Upper lobe of right lung (tissue), 1 donor: ENCODE data around the gene SLC39A2. TPM values are rescaled to one million over a fixed set of nuclear protein-coding genes. Genes with fewer than 3 reads are reported as not detected.
A peak's percentile ranks its signal among the peaks of the same experiment; 100 is the strongest.
"Not testable (repeated sequence)": the region's sequence is repeated elsewhere in the genome, so short reads cannot be mapped to it uniquely, and the experiment has no call there.

Experiments
- ATAC-seq: fragments of 200-7000 bp; cut with Tn5 transposase; one replicate; pipeline ENCODE4 v1.9.1; 2020; ENCODE audit warnings: mild to moderate bottlenecking, moderate library complexity
- DNase-seq: peaks from one replicate; pipeline ENCODE4 v3.0.0-alpha.2; 2020
- H3K27ac ChIP-seq: fragments of 200-600 bp; one replicate; pipeline ENCODE4 v1.8.0; 2022
- H3K27me3 ChIP-seq: fragments of 200-600 bp; one replicate; pipeline ENCODE4 v1.8.0; 2022; ENCODE audit warnings: mild to moderate bottlenecking
- H3K36me3 ChIP-seq: fragments of 200-600 bp; one replicate; pipeline ENCODE4 v1.8.0; 2022
- H3K4me1 ChIP-seq: fragments of 200-600 bp; one replicate; pipeline ENCODE4 v1.8.0; 2022
- H3K4me3 ChIP-seq: fragments of 200-600 bp; one replicate; pipeline ENCODE4 v1.8.0; 2022; ENCODE audit warnings: mild to moderate bottlenecking
- H3K9me3 ChIP-seq: fragments of 200-600 bp; one replicate; pipeline ENCODE4 v1.8.0; 2022
- intact Hi-C: fragments of 100-400 bp; cut with DNase I; formaldehyde crosslinking; loops from one replicate; pipeline ENCODE4 v1.11.0; 2022
- total RNA-seq: library from RNA; stranded (reverse); fragmentation: NEBNext Ultra II Directional; extraction: Animal tissue kit (Norgen Biotek cat#: 25700); gene quantifications from one replicate; pipeline ENCODE4 v1.2.1, GENCODE V29; 2021
- TF ChIP-seq, protein P1 (sequence below): fragments of 200-600 bp; IDR thresholded peaks from one replicate; pipeline ENCODE4 v1.8.0; 2022; ENCODE audit warnings: antibody characterized with exemption
- donor health status: DM: no; HTN: yes; CAD: no; lungs with severe emphysema.

The SLC39A2 gene
- total RNA-seq, 1 donor from 2014 or later: not detected

GRCh38 chr14:21039585-21040369 is 40.7 kb downstream of the SLC39A2 start:
- Histone ChIP-seq H3K27me3 (no peaks in the 10 kb centered on the region), H3K27ac (peak overlapping the region; percentile 64), H3K9me3 (no peaks in the 10 kb centered on the region), H3K4me1 (peaks cover 30% of the 10 kb centered on the region), H3K4me3 (no peak overlapping the region), H3K36me3 (no peaks in the 10 kb centered on the region)
- DNase-seq: no peak
- TF ChIP-seq, protein P1, sequence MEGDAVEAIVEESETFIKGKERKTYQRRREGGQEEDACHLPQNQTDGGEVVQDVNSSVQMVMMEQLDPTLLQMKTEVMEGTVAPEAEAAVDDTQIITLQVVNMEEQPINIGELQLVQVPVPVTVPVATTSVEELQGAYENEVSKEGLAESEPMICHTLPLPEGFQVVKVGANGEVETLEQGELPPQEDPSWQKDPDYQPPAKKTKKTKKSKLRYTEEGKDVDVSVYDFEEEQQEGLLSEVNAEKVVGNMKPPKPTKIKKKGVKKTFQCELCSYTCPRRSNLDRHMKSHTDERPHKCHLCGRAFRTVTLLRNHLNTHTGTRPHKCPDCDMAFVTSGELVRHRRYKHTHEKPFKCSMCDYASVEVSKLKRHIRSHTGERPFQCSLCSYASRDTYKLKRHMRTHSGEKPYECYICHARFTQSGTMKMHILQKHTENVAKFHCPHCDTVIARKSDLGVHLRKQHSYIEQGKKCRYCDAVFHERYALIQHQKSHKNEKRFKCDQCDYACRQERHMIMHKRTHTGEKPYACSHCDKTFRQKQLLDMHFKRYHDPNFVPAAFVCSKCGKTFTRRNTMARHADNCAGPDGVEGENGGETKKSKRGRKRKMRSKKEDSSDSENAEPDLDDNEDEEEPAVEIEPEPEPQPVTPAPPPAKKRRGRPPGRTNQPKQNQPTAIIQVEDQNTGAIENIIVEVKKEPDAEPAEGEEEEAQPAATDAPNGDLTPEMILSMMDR: peak; percentile 69
- intact Hi-C loops: no loop called here
- ATAC-seq: peak; percentile 58

DNA sequence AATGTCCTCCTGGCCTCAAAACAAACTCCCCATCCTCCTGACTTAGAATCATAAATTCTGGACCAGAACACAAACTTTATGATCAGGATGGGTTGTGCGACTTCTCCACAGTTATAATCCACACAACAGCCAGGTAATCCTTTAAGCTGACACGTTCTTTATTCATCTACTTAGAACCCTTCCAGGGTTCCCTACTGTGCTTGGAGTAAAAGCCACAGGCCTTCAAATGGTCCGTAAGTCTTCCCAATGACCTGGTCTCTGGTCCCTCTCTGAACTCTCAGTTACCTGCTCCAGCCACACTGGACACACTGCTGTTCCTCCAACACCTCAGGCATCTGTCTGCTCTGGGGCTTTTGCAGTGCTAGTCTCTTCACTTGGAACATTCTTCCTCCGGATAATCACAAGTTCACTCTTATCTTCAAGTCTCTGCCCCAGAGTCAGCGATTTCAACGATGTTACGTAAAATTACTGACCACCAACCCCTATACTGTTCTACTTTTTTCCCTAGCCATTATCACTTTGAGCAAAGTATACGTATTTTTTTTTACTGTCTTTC is 41.4 kb downstream of the SLC39A2 start:
- TF ChIP-seq, protein P1: no peak
- Histone ChIP-seq H3K9me3 (no peaks in the 10 kb centered on the region), H3K4me1 (peaks cover 30% of the 10 kb centered on the region), H3K36me3 (no peaks in the 10 kb centered on the region), H3K27ac (no peak overlapping the region), H3K27me3 (no peaks in the 10 kb centered on the region), H3K4me3 (no peak overlapping the region)
- DNase-seq: no peak
- intact Hi-C loops: no loop called here
- no peak for ATAC-seq

DNA sequence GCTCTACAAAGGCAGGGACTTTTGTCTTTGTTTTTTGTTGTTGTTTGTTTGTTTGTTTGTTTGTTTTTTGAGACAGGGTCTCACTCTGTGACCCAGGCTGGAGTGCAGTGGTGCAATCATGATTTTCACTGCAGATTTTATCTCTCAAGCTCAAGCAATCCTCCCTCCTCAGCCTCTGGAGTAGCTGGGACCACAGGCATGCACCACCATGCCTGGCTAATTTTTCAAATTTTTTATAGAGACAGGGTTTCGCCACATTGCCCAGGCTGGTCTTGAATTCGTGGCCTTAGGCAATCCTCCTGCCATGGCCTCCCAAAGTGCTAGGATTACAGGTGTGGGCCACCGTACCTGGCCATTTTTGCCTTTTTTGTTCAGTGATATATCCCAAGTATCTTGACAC is 41.8 kb downstream of the SLC39A2 start:
- ATAC-seq, H3K4me3 ChIP-seq, DNase-seq, intact Hi-C loops, H3K27me3 ChIP-seq, H3K27ac ChIP-seq, H3K9me3 ChIP-seq, H3K36me3 ChIP-seq: not testable (repeated sequence)
- peaks cover 30% of the 10 kb centered on the region for H3K4me1 ChIP-seq

DNA sequence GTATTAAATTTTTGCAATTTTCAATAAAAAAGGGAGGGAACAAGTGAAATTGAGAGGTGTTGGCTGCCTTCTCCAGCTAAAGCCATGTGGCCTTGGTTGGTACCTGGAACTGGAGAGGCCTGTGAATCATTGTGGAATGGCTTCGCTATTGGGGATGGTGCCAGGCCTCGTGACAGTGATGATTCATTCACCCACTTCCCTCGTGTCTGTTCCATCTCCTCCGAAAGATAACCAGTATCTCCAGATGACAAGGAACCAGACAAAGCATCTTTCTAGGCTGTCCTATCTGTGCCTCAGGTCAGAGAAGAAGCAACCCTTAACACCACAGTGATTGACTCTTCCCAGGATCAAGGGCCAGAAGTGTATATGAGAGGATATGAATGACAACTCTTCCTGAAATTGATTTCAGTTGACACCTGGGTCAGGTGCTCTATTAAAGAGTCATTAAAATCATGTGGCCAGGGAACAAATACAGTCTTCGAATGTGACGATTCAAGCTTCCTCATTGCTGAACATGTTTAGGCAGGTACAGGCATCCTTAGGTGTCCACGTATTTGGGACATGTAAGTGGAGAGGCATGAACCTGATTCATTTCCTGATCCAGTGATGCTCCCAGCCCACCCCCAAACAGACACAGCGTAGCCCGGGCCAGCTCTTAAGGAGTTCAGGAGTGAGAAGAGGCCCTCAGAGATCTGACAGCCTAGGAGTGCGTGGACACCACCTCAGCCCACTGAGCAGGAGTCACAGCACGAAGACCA is 42.8 kb downstream of the SLC39A2 start, which contains the start of gene RNASE7:
TSS of gene RNASE7 (plus strand) at position 687 of the 758 bp plus-strand sequence. CDS start 631 bp downstream, outside the sequence.
- intact Hi-C loops: no loop called here
- H3K36me3 ChIP-seq: no peaks in the 10 kb centered on the region
- TF ChIP-seq, protein P1: no peak
- no peak within 1 kb of the TSS for H3K4me3 ChIP-seq
- H3K4me1 ChIP-seq: peaks cover 30% of the 10 kb centered on the region
- no peaks in the 10 kb centered on the region for H3K27me3 ChIP-seq
- H3K9me3 ChIP-seq: no peaks in the 10 kb centered on the region
- DNase-seq (no peak), ATAC-seq (no peak)
- H3K27ac ChIP-seq: no peak within 1 kb of the TSS

- no peak for DNase-seq
- Histone ChIP-seq H3K27ac (no peak overlapping the region), H3K4me3 (no peak overlapping the region), H3K9me3 (no peaks in the 10 kb centered on the region), H3K36me3 (no peaks in the 10 kb centered on the region), H3K27me3 (no peaks in the 10 kb centered on the region), H3K4me1 (peaks cover 33% of the 10 kb centered on the region)
- ATAC-seq: peak; percentile 6
- intact Hi-C loops: no loop called here
- TF ChIP-seq, protein P1: no peak
Observed at GRCh38 chr14:21042918-21043317, 43.8 kb downstream of the SLC39A2 start.
